Measurements from ENCODE around the gene PACRG. TPM values are rescaled to one million over a fixed set of nuclear protein-coding genes. Genes with fewer than 3 reads are reported as not detected.

Gene PACRG
- total and polyA plus RNA-seq, 12 donors = 2.1 to 34.6 (median 10.0) TPM

DNA sequence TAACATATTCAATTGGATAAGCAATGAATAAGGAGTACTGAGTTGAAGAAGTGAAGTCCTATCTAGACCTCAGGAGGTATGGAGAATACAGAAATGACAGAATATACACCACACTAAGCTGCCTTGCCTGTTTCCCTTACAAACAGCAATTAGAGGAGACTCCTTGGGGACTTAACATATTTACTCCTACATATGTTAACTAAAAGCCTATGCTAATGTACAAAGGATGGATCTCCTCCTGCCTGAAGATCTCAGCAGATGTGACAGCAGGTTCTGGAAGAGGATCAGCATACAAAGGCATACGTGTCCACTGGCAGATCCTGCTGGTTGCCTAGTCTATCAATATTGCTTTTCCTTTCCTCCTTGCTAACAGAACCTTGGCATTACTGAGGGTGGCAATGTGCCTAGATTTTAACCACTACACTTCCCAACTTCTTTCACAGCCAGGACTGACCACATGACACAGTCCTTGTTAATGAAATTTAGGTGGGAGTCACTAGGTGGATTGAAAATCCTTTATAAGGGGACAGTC lies 29.8 kb upstream of the PACRG start:
- no peak for DNase-seq
- no peaks in the 10 kb centered on the region for H3K9me3 ChIP-seq
- no peak overlapping the region for H3K4me3 ChIP-seq
- H3K4me1 ChIP-seq = peaks cover 0 to 6% (median 0%) of the 10 kb centered on the region in 9 donors
- ATAC-seq = peak in 1 of 8 donors; percentile 39
- no peaks in the 10 kb centered on the region for H3K27me3 ChIP-seq
- no peak overlapping the region for H3K27ac ChIP-seq
- WGBS, 2 donors = 34 to 51% methylated on average over 1 of the region's 1 CpG
- H3K36me3 ChIP-seq = no peaks in the 10 kb centered on the region
- TF ChIP-seq, protein P1, sequence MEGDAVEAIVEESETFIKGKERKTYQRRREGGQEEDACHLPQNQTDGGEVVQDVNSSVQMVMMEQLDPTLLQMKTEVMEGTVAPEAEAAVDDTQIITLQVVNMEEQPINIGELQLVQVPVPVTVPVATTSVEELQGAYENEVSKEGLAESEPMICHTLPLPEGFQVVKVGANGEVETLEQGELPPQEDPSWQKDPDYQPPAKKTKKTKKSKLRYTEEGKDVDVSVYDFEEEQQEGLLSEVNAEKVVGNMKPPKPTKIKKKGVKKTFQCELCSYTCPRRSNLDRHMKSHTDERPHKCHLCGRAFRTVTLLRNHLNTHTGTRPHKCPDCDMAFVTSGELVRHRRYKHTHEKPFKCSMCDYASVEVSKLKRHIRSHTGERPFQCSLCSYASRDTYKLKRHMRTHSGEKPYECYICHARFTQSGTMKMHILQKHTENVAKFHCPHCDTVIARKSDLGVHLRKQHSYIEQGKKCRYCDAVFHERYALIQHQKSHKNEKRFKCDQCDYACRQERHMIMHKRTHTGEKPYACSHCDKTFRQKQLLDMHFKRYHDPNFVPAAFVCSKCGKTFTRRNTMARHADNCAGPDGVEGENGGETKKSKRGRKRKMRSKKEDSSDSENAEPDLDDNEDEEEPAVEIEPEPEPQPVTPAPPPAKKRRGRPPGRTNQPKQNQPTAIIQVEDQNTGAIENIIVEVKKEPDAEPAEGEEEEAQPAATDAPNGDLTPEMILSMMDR (IDR thresholded peaks at IDR 0.05) = no peak
- intact Hi-C loops (cut with DNase I) = no loop called here

DNA sequence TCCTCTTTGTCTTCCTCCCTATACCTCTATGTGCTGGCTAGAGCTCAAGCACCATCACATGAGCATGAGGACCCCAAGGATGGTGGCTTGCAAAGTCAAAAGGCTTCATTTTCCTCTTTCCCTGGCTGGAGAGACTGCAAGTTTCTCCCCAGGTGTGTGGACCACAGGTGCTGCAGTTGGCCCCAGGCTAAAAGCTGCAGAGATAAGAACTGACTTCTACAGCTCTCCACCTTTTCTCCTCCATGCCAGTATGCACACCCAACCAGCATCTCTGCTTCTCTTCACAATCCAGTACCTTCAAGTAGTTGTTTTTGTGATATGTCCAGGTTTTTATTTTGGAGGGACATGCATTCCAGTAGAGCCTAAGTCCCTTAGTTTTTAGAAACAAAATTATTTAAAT lies 29.3 kb upstream of the PACRG start:
- Histone ChIP-seq H3K9me3 (no peaks in the 10 kb centered on the region), H3K4me1 (peaks cover 0 to 6% (median 0%) of the 10 kb centered on the region in 9 donors), H3K36me3 (no peaks in the 10 kb centered on the region), H3K27ac (no peak overlapping the region), H3K4me3 (no peak overlapping the region), H3K27me3 (no peaks in the 10 kb centered on the region)
- intact Hi-C loops (cut with DNase I) = no loop called here
- no peak for ATAC-seq
- DNase-seq = no peak
- TF ChIP-seq, protein P1 (IDR thresholded peaks at IDR 0.05) = no peak

DNA sequence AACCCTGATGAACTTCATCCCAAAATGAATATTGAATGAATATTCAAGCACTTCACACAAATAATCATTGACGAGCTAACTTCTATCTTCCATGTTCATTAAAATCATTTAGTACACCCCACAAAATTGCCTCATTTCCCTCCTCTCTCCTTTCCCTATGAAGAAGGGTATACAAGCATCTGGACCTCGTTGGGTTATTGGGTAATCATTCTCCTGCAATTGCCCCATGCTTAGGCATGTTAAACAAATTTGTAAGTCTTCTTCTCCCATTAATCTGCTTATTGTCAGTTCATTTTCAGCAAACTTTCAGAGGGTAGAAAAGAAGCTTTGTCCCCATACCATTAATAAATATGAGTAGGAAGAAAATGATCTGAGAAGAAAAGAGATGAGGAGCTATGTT lies 27.8 kb upstream of the PACRG start:
- WGBS, 2 donors = 92 to 96% methylated on average over 2 of the region's 2 CpGs
- DNase-seq = no peak
- Histone ChIP-seq H3K9me3 (no peaks in the 10 kb centered on the region), H3K27ac (no peak overlapping the region), H3K4me3 (no peak overlapping the region), H3K36me3 (no peaks in the 10 kb centered on the region), H3K4me1 (peaks cover 0 to 6% (median 0%) of the 10 kb centered on the region in 9 donors), H3K27me3 (no peaks in the 10 kb centered on the region)
- no peak for ATAC-seq
- TF ChIP-seq, protein P1 (IDR thresholded peaks at IDR 0.05) = no peak
- intact Hi-C loops (cut with DNase I) = no loop called here

DNA sequence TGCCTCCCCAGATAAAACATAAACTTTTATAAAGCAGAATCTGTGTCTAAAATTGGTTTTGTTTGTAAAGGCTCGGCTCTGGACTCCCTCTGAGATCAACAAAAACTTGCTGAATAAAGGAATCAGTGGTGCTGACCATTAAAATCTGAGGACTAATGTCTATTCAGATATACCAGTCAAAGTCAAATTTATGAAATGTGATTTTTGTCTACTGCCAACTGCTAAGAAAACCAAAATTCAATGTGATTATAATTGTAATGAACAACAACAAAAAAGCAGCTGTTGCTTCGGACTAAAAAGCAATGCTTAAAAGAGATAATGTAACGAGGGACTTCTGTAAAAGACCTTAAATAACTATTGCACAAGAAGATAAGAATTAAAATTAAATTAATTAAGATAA lies 26.8 kb upstream of the PACRG start:
- Histone ChIP-seq H3K4me1 (peaks cover 0 to 16% (median 8%) of the 10 kb centered on the region in 9 donors), H3K4me3 (no peak overlapping the region), H3K27ac (no peak overlapping the region), H3K27me3 (no peaks in the 10 kb centered on the region), H3K36me3 (no peaks in the 10 kb centered on the region), H3K9me3 (no peaks in the 10 kb centered on the region)
- DNase-seq (no peak), ATAC-seq (no peak)
- TF ChIP-seq, protein P1 (IDR thresholded peaks at IDR 0.05) = no peak
- 80 to 83% methylated on average over 3 of the region's 3 CpGs for WGBS, 2 donors
- intact Hi-C loops (cut with DNase I) = no loop called here

Measured in heart right ventricle (tissue), 16 donors.